DMS79 (cell line): ENCODE measurements around the gene GTF2IRD2.
"Not testable (repeated sequence)": the region's sequence is repeated elsewhere in the genome, so short reads cannot be mapped to it uniquely, and the experiment has no call there.

Experiments used
- DNase-seq: peaks from one replicate; lab custom pipeline; 2025; lab: John Stamatoyannopoulos, UW

The GTF2IRD2 gene

GRCh38 chr7:74850833-74851721 lies at the start of gene GTF2IRD2:
TSS of gene GTF2IRD2 (minus strand) at chr7:74851605. CDS start at chr7:74836378, 15,227 bp downstream.
- not testable (repeated sequence) for DNase-seq

GRCh38 chr7:74890158-74891123 lies 39.0 kb upstream of the GTF2IRD2 start:
- peak; percentile 63 for DNase-seq

DNA sequence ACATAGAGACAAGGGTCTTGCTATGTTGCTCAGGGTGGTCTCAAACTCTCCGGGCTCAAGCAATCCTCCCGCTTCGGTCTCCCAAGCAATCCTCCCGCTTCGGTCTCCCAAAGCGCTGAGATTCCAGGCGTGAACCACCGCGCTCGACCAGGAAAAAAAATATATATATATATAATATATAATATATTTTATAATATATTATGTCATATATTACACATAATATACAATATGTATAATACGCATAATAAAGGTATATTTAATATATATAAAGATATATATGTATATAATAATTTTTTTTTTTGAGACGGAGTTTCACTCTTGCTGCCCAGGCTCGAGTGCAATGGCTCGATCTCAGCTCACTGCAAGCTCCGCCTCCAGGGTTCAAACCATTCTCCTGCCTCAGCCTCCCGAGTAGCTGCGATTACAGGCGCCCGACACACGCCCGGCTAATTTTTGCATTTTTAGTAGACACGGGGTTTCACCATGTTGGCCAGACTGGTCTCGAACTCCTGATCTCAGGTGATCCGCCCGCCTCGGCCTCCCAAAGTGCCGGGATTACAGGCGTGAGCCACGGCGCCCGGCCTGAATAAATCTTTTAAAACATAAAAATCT lies 38.2 kb upstream of the GTF2IRD2 start:
- not testable (repeated sequence) for DNase-seq

- not testable (repeated sequence) for DNase-seq
Observed at GRCh38 chr7:74885295-74885694, 33.9 kb upstream of the GTF2IRD2 start.

GRCh38 chr7:74882110-74882509 lies 30.7 kb upstream of the GTF2IRD2 start:
- DNase-seq = not testable (repeated sequence)

DNA sequence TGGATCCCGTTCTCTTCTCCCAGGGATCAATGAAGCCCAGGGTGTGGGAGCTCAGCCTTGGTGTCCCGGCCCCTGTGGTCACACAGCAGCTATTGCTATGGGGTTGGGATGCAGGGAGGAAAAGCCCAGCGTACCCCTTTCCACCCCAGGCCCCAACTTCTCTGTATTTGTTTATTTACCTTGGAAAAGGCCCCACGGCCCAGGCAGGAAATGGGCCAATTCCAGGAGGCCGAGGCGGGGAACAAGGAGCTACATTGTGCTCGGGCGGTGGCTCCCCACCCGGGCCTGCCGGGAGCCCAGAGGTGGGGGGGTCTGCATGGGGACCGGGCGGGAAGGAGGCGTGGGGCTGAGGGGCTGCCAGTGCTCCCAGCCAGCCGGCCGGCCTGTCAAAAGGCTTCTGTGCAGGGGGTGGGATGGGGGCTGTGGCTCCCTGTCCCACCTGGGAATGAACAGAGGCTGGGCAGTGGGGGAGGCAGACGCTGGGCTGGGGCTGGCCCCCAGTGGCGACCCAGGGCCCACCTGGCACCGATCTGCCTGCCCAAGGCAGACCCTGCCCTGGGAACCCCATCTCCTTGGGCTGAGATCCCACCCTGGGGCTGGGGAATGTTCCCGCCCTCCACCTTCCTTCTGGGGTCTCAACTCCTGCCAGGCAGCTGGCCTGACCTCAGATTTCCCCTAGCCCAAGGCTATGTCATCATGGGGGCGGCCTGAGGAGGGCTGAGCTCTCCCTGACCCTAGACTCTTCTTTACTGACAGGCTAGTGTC lies 23.5 kb upstream of the GTF2IRD2 start:
- not testable (repeated sequence) for DNase-seq

DNA sequence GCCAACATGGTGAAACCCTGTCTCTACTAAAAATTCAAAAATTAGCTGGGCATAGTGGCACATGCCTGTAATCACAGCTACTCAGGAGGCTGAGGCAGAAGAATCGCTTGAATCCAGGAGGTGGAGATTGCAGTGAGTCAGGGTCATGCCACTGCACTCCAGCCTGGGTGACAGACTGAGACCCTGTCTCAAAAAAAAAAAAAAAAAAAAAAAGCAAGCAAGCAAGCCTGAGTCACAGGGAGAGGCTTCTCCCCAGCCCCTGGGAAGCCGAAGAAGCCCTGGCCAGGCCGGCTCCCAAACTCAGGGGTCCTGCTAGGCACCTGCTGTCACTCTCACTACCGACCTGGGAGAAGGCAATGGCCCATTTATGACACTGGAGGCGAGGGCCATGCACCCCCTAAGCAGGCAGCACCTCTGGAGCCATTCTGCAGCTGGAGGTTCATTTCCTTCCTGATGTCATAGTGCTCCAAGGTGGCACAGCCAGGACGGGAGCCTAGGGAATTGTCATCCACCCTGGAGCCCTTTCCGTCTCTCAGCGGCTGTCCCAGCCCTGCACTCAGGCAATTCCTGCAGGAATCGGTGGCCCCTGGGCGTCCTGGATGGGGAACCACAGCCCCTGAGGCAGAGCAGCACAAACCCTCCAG lies 22.8 kb upstream of the GTF2IRD2 start:
- not testable (repeated sequence) for DNase-seq

DNA sequence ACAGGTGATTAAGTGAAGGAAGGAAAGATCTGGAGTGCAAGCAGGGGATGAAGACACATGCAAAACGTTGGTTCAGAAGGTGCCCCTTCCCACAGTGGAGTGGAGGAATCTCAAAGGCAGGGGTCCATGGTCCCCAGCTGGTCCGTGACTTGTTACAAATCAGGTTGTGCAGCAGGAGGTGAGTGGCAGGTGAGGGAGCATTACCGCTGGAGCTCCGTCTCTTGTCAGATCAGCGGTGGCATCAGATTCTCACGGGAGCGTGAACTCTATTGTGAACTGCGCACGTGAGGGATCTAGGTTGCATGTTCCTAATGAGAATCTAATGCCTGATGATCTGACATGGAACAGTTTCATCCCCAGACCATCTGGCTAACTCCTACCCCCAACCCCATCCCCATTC lies 21.1 kb upstream of the GTF2IRD2 start:
- DNase-seq = not testable (repeated sequence)

DNA sequence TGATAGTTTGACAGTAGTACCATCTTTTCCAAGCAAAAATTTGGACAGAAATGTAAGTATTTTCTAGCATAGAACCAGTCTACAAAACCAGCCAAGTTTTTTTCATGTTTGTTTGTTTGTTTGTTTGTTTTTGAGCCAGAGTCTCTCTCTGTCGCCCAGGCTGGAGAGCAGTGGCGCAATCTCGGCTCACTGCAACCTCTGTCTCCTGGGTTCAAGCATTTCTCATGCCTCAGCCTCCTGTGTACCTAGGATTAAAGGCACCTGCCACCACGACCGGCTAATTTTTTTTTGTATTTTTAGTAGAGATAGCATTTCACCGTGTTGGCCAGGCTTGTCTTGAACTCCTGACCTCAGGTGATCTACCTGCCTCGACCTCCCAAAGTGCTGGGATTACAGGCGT lies 14.4 kb upstream of the GTF2IRD2 start:
- DNase-seq = not testable (repeated sequence)

- not testable (repeated sequence) for DNase-seq
Observed at GRCh38 chr7:74849853-74850252, 1.6 kb downstream of the GTF2IRD2 start.

GRCh38 chr7:74830411-74830810 lies 21.0 kb downstream of the GTF2IRD2 start:
- not testable (repeated sequence) for DNase-seq

DNA sequence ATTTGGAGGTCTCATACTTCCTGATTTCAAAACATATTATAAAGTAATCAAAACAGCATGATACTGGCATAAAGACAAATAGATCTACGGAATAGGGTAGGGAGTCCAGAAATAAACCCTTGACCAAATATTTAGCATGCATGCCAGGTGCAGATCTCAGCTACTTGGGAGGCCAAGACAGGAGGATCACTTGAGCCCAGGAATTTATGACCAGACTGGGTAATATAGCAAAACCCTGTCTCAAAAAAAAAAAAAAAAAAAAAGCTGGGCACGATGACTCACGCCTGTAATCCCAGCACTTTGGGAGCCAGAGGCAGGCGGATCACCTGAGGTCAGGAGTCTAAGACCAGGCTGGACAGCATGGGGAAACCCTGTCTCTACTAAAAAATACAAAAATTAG lies 21.4 kb downstream of the GTF2IRD2 start:
- DNase-seq = not testable (repeated sequence)

DNA sequence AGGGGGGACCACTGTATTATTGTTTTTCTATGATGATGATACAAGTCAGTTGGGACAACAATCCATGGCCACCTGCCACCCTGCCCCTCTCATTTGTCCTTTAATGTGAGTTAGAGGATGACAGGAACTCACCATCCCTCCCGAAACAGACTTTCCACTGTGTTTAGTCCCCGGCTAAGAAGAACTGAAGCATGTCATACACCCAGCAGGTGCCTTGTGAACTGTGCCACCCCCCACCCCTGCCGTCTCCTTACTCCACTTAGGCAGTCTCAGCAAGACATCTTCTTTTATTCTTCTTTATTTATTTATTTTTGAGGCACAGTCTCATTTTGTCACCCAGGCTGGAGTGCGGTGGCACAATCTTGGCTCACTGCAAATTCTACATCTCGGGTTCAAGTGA lies 30.1 kb downstream of the GTF2IRD2 start:
- not testable (repeated sequence) for DNase-seq

GRCh38 chr7:74820146-74820805 lies 31.1 kb downstream of the GTF2IRD2 start:
- DNase-seq = not testable (repeated sequence)

- DNase-seq = not testable (repeated sequence)
Observed at GRCh38 chr7:74815882-74816281, 35.5 kb downstream of the GTF2IRD2 start.

GRCh38 chr7:74798644-74799043 lies 52.8 kb downstream of the GTF2IRD2 start:
- DNase-seq = not testable (repeated sequence)

DNA sequence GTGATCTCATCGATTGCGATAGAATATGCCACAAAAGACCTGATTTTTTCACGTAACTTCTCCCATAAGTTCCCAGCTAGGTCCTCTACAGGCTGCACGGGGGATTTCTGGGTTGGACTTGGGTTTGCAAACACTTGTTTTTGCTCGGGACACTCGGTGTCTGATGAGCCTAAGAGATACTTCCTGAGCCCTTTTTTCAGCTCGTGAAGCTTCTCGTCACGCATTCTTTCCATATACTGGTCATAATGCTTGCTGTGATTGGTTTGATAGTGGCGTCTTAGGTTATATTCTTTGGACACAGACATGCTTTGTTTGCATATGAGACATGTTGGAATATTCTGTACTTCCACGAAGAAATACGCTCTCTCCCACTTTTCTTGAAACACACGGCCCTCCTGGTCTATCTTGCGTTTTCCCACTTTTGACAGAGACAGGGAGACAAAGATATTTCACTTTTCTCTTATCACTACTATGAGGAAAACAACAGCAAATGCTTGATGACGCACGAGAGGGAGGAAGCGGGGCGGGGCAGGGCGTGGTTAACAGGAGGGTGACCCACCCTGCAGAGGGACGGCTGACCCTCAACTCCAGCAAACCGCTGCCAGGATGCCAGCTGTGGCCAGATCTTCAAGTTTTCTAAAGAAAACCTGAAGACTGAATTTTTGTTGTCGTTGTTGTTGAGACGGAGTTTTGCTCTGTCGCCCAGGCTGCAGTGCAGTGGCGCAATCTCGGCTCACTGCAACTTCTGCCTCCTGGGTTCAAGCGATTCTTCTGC lies 53.4 kb downstream of the GTF2IRD2 start:
- not testable (repeated sequence) for DNase-seq

GRCh38 chr7:74789200-74789736 lies 62.1 kb downstream of the GTF2IRD2 start:
- not testable (repeated sequence) for DNase-seq
